SK-N-SH (cell line): ENCODE measurements around the gene ACBD6. TPM values are rescaled to one million over a fixed set of nuclear protein-coding genes. Genes with fewer than 3 reads are reported as not detected.

ENCODE experiments used
- CTCF ChIA-PET: fragments of 300-600, 350-600 bp; formaldehyde crosslinking; extraction: SDS; loops from one replicate; lab custom pipeline; 2021; lab: Yijun Ruan, JAX
- POLR2A ChIA-PET: fragments of 350-600 bp; sonication (Branson Sonifier 250); formaldehyde crosslinking; extraction: SDS; loops from one replicate; lab custom pipeline; 2020; ENCODE audit warnings: antibody characterized with exemption, inconsistent platforms; lab: Yijun Ruan, JAX
- DNase-seq: peaks from one replicate; pipeline ENCODE4 v3.0.0; 2012
- H2AFZ ChIP-seq: fragments of 200-600 bp; sonication (generic); 2 replicates; pipeline ENCODE4 v1.8.1; 2016; ENCODE audit warnings: antibody characterized with exemption, mild to moderate bottlenecking, low read depth
- H3F3A ChIP-seq: fragments of 200-600 bp; sonication (generic); replicated peaks from 2 replicates; pipeline ENCODE3; 2016; ENCODE audit warnings: antibody characterized with exemption, mild to moderate bottlenecking; ENCODE audit not compliant: insufficient read depth
- H3K27ac ChIP-seq, 2 experiments: fragments of 200-500 bp in 1 of 2; fragments of 200-600 bp in 1 of 2; sonication (Bioruptor generic) in 1 of 2; sonication (generic), shearing (Covaris generic) in 1 of 2; 2 replicates each; pipeline versions ENCODE4 v1.5.1 to v1.6.1; 2014 to 2016; ENCODE audit warnings: low read depth in 2 of 2, inconsistent platforms in 1 of 2, low read length in 1 of 2, mild to moderate bottlenecking in 1 of 2, mixed read lengths in 1 of 2
- H3K27me3 ChIP-seq: fragments of 200-600 bp; sonication (generic), shearing (Covaris generic); 2 replicates; pipeline ENCODE4 v1.6.1; 2016; ENCODE audit warnings: mixed run types; ENCODE audit not compliant: insufficient read depth
- H3K36me3 ChIP-seq, 2 experiments: fragments of 200-500 bp in 1 of 2; fragments of 200-600 bp in 1 of 2; sonication (Bioruptor generic) in 1 of 2; sonication (generic) in 1 of 2; replicated peaks in 1 of 2; 2 replicates each; pipeline versions ENCODE3 to v1.5.1; 2014 to 2016; ENCODE audit warnings: low read length in 1 of 2, mild to moderate bottlenecking in 1 of 2; ENCODE audit not compliant: insufficient read depth in 2 of 2, control insufficient read depth in 1 of 2
- H3K4me1 ChIP-seq, 2 experiments: fragments of 200-500 bp in 1 of 2; fragments of 200-600 bp in 1 of 2; sonication (Bioruptor generic) in 1 of 2; sonication (generic), shearing (Covaris generic) in 1 of 2; 2 replicates each; pipeline versions ENCODE4 v1.5.1 to v1.6.1; 2014 to 2016; ENCODE audit warnings: low read depth in 1 of 2, low read length in 1 of 2, mixed run types in 1 of 2; ENCODE audit not compliant: insufficient read depth in 2 of 2, control insufficient read depth in 1 of 2
- H3K4me2 ChIP-seq: fragments of 200-600 bp; sonication (generic), shearing (Covaris generic); 2 replicates; pipeline ENCODE4 v1.6.1; 2017; ENCODE audit warnings: mixed run types
- H3K4me3 ChIP-seq, 2 experiments: fragments of 200-500 bp in 1 of 2; fragments of 200-600 bp in 1 of 2; sonication (Bioruptor generic) in 1 of 2; sonication (generic), shearing (Covaris generic) in 1 of 2; 2 replicates each; pipeline versions ENCODE4 v1.5.1 to v1.8.1; 2014 to 2016; ENCODE audit warnings: low read depth in 2 of 2, inconsistent platforms in 1 of 2, low read length in 1 of 2, mild to moderate bottlenecking in 1 of 2, mixed read lengths in 1 of 2, moderate library complexity in 1 of 2
- H3K79me2 ChIP-seq: fragments of 200-600 bp; sonication (generic); 2 replicates; pipeline ENCODE4 v1.8.1; 2017; ENCODE audit warnings: mild to moderate bottlenecking; ENCODE audit not compliant: insufficient read depth
- H3K9ac ChIP-seq: fragments of 200-600 bp; sonication (generic); 2 replicates; pipeline ENCODE4 v1.6.1; 2017; ENCODE audit warnings: mixed run types
- H3K9me2 ChIP-seq: fragments of 200-600 bp; sonication (generic); 2 replicates; pipeline ENCODE4 v1.6.1; 2017; ENCODE audit warnings: mixed run types
- H3K9me3 ChIP-seq: fragments of 200-600 bp; sonication (generic); 2 replicates; pipeline ENCODE4 v1.6.1; 2017; ENCODE audit warnings: mixed run types, mild to moderate bottlenecking, moderate library complexity
- H4K20me1 ChIP-seq: fragments of 200-600 bp; sonication (generic); 2 replicates; pipeline ENCODE4 v1.6.1; 2017; ENCODE audit warnings: mild to moderate bottlenecking, mixed run types; ENCODE audit not compliant: insufficient read depth
- CHD2 ChIP-seq: fragments of 150-350 bp; IDR thresholded peaks from 2 replicates; pipeline ENCODE4 v1.6.1; 2018; ENCODE audit warnings: low read length; ENCODE audit not compliant: partially characterized antibody
- EP300 ChIP-seq, 2 experiments: IDR thresholded peaks; 2 replicates each; pipeline versions ENCODE4 v1.4.0 to v1.6.1; 2012; ENCODE audit warnings: borderline replicate concordance in 1 of 2, low read depth in 1 of 2, low read length in 1 of 2
- FOSL2 ChIP-seq: IDR thresholded peaks from 2 replicates; pipeline ENCODE4 v1.4.0; 2012; ENCODE audit warnings: low read depth, mild to moderate bottlenecking, moderate library complexity, borderline replicate concordance
- NFIC ChIP-seq: IDR thresholded peaks from 2 replicates; pipeline ENCODE4 v1.4.0; 2012; ENCODE audit warnings: borderline replicate concordance
- NRF1 ChIP-seq: IDR thresholded peaks from 2 replicates; pipeline ENCODE4 v1.6.1; 2012; ENCODE audit warnings: low read depth, mild to moderate bottlenecking, low read length
- POLR2AphosphoS5 ChIP-seq: IDR thresholded peaks from 2 replicates; pipeline ENCODE4 v1.6.1; 2012; ENCODE audit warnings: low read depth, low read length
- RFX5 ChIP-seq: IDR thresholded peaks from 2 replicates; pipeline ENCODE4 v1.6.1; 2012; ENCODE audit warnings: mild to moderate bottlenecking, improper control_type of control experiment, low read length
- SIN3A ChIP-seq: IDR thresholded peaks from 2 replicates; pipeline ENCODE4 v1.6.1; 2012; ENCODE audit warnings: low read depth, mild to moderate bottlenecking, low read length, moderate library complexity, borderline replicate concordance
- USF1 ChIP-seq: IDR thresholded peaks from 2 replicates; pipeline ENCODE4 v1.4.0; 2012; ENCODE audit warnings: low read depth, borderline replicate concordance
- ZBTB33 ChIP-seq: IDR thresholded peaks from 2 replicates; pipeline ENCODE4 v1.4.0; 2012; ENCODE audit warnings: low read depth, borderline replicate concordance
- WGBS: methylation state at CpG from one replicate; pipeline ENCODE4 v1.1.6; 2017; ENCODE audit warnings: low lambda C conversion rate; 5-methylcytosine and 5-hydroxymethylcytosine counted together
- polyA plus RNA-seq, 3 experiments: library from polyadenylated mRNA; depleted of rRNA; stranded (reverse); fragments of >200 nt; gene quantifications; 2 replicates each; pipeline ENCODE4 v1.2.3, GENCODE V29; 2012
- TF ChIP-seq, protein P1 (sequence below): fragments of 150-350 bp; IDR thresholded peaks from 2 replicates; pipeline ENCODE4 v1.6.1; 2017; ENCODE audit warnings: antibody characterized with exemption, low read length, low read depth, borderline replicate concordance
- TF ChIP-seq, protein P2 (sequence below): fragments of 200-600 bp; sonication (generic); IDR thresholded peaks from 2 replicates; pipeline ENCODE4 v1.6.1; 2017; ENCODE audit warnings: antibody characterized with exemption, mild to moderate bottlenecking, moderate library complexity

The ACBD6 gene
- polyA plus RNA-seq, 1 of the 3 experiments (the other 2 are of a cell fraction) = 60.9 TPM

DNA sequence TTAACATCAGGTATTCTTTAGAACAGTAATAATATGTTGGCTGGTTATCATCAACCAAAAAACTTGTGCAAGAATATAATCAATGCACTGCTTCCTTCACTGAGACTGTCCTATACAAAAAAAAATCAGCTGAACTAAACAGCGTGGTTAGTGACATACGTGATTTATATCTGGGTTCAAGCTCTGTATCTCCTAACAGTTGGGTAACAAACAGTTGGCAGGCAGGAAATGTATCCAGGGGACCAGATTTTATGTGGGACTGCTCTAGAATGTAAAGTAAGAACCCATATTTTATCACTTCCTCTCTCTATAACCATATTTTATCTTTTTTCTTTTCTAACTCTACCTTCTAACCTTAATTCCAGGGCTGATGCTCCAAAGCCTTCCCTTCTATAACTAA is 8.0 kb downstream of the ACBD6 start:
- Histone ChIP-seq H2AFZ (no peak overlapping the region), H3K9me3 (no peaks in the 10 kb centered on the region), H3K9me2 (peaks cover 5% of the 10 kb centered on the region; the same call in 1 of the 2 replicates), H3F3A (peaks cover 3% of the 10 kb centered on the region), H3K4me1 (peaks cover 0 to 3% of the 10 kb centered on the region in 2 experiments; a peak in 1 of 4 replicates), H3K36me3 (peaks cover 46 to 70% of the 10 kb centered on the region in 2 experiments), H3K79me2 (peaks cover 29% of the 10 kb centered on the region), H3K27me3 (no peaks in the 10 kb centered on the region), H3K4me3 (no peak overlapping the region), H4K20me1 (no peaks in the 10 kb centered on the region), H3K4me2 (no peak overlapping the region), H3K9ac (no peak overlapping the region), H3K27ac (no peak overlapping the region)
- CTCF ChIA-PET = interaction anchor here (1.1 kb wide), 1 partner anchor 21 kb away, joined by 3 read pairs; no protein-coding TSS in a partner anchor
- no peak for TF ChIP-seq EP300 (IDR thresholded peaks at IDR 0.05; ENCODE audit: borderline replicate concordance in 1 of 2, low read depth in 1 of 2, low read length in 1 of 2)
- no peak for TF ChIP-seq NRF1
- TF ChIP-seq, protein P1, sequence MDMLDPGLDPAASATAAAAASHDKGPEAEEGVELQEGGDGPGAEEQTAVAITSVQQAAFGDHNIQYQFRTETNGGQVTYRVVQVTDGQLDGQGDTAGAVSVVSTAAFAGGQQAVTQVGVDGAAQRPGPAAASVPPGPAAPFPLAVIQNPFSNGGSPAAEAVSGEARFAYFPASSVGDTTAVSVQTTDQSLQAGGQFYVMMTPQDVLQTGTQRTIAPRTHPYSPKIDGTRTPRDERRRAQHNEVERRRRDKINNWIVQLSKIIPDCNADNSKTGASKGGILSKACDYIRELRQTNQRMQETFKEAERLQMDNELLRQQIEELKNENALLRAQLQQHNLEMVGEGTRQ = no peak
- no peak for TF ChIP-seq FOSL2
- no peak for TF ChIP-seq RFX5
- TF ChIP-seq NFIC = no peak
- TF ChIP-seq, protein P2, sequence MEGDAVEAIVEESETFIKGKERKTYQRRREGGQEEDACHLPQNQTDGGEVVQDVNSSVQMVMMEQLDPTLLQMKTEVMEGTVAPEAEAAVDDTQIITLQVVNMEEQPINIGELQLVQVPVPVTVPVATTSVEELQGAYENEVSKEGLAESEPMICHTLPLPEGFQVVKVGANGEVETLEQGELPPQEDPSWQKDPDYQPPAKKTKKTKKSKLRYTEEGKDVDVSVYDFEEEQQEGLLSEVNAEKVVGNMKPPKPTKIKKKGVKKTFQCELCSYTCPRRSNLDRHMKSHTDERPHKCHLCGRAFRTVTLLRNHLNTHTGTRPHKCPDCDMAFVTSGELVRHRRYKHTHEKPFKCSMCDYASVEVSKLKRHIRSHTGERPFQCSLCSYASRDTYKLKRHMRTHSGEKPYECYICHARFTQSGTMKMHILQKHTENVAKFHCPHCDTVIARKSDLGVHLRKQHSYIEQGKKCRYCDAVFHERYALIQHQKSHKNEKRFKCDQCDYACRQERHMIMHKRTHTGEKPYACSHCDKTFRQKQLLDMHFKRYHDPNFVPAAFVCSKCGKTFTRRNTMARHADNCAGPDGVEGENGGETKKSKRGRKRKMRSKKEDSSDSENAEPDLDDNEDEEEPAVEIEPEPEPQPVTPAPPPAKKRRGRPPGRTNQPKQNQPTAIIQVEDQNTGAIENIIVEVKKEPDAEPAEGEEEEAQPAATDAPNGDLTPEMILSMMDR = no peak
- no peak for TF ChIP-seq SIN3A
- TF ChIP-seq POLR2AphosphoS5 = no peak
- no peak for TF ChIP-seq CHD2
- no peak for TF ChIP-seq USF1
- DNase-seq = no peak
- POLR2A ChIA-PET = no interaction called here
- 97% methylated on average over 2 of the region's 2 CpGs for WGBS

GRCh38 chr1:180489976-180490375 is 12.4 kb downstream of the ACBD6 start:
- Histone ChIP-seq H4K20me1 (no peaks in the 10 kb centered on the region), H3K4me1 (no peaks in the 10 kb centered on the region), H3K4me2 (no peak overlapping the region), H3K9me2 (no peaks in the 10 kb centered on the region), H3K27ac (no peak overlapping the region), H3K4me3 (no peak overlapping the region), H2AFZ (no peak overlapping the region), H3F3A (no peaks in the 10 kb centered on the region), H3K9ac (no peak overlapping the region), H3K36me3 (peaks cover 59 to 61% of the 10 kb centered on the region in 2 experiments), H3K9me3 (no peaks in the 10 kb centered on the region), H3K79me2 (peaks cover 2% of the 10 kb centered on the region; the same call in 1 of the 2 replicates), H3K27me3 (no peaks in the 10 kb centered on the region)
- no peak for TF ChIP-seq ZBTB33
- CTCF ChIA-PET = interaction anchor here (1.0 kb wide), 1 partner anchor 302 kb away, joined by 3 read pairs; no protein-coding TSS in a partner anchor
- no peak for DNase-seq
- POLR2A ChIA-PET = no interaction called here
